Glutamatergic neuron (in vitro differentiated cells): ENCODE data around the gene FBXW8. TPM values are rescaled to one million over a fixed set of nuclear protein-coding genes. Genes with fewer than 3 reads are reported as not detected.
"Not testable (repeated sequence)": the region's sequence is repeated elsewhere in the genome, so short reads cannot be mapped to it uniquely, and the experiment has no call there.

Experiments
- DNase-seq: peaks from one replicate; pipeline ENCODE4 v3.0.0; 2022
- H3K27ac Mint-ChIP-seq: one replicate; pipeline ENCODE4 v1.8.0; 2020; ENCODE audit warnings: mild to moderate bottlenecking, mixed read lengths, inconsistent platforms; ENCODE audit not compliant: unreplicated experiment
- H3K27me3 Mint-ChIP-seq: one replicate; pipeline ENCODE4 v1.8.0; 2020; ENCODE audit warnings: mild to moderate bottlenecking, moderate library complexity, mixed read lengths, inconsistent platforms; ENCODE audit not compliant: unreplicated experiment
- H3K36me3 Mint-ChIP-seq: one replicate; pipeline ENCODE4 v1.8.0; 2020; ENCODE audit warnings: mild to moderate bottlenecking, mixed read lengths, inconsistent platforms; ENCODE audit not compliant: unreplicated experiment
- H3K4me1 Mint-ChIP-seq: one replicate; pipeline ENCODE4 v1.8.0; 2020; ENCODE audit warnings: mild to moderate bottlenecking, low read depth, mixed read lengths, inconsistent platforms; ENCODE audit not compliant: unreplicated experiment
- H3K4me3 Mint-ChIP-seq: one replicate; pipeline ENCODE4 v1.8.0; 2020; ENCODE audit warnings: mild to moderate bottlenecking, mixed read lengths, inconsistent platforms; ENCODE audit not compliant: unreplicated experiment
- H3K9me3 Mint-ChIP-seq: one replicate; pipeline ENCODE4 v1.8.0; 2020; ENCODE audit warnings: mild to moderate bottlenecking, moderate library complexity, mixed read lengths, inconsistent platforms; ENCODE audit not compliant: unreplicated experiment
- CTCF ChIP-seq: fragments of 200-600 bp; sonication (generic); IDR thresholded peaks from one replicate; pipeline ENCODE4 v1.5.0; 2021; ENCODE audit not compliant: partially characterized antibody, unreplicated experiment
- total RNA-seq: library from RNA; stranded (reverse); fragmentation: NEBNext Ultra II Directional; extraction: Animal tissue kit (Norgen Biotek cat#: 25700); gene quantifications from one replicate; pipeline ENCODE4 v1.2.1, GENCODE V29; 2021; ENCODE audit not compliant: unreplicated experiment

The FBXW8 gene
- total RNA-seq, 1 donor from 2014 or later = 16.2 TPM

GRCh38 chr12:117053597-117054201 is 142.9 kb downstream of the FBXW8 start:
- no peaks in the 10 kb centered on the region for H3K36me3 Mint-ChIP-seq
- TF ChIP-seq CTCF = no peak
- H3K9me3 Mint-ChIP-seq = peaks cover 4% of the 10 kb centered on the region
- H3K27ac Mint-ChIP-seq = no peak overlapping the region
- no peak overlapping the region for H3K4me3 Mint-ChIP-seq
- H3K27me3 Mint-ChIP-seq = peaks cover 13% of the 10 kb centered on the region
- H3K4me1 Mint-ChIP-seq = peaks cover 6% of the 10 kb centered on the region
- DNase-seq = no peak

- H3K27ac Mint-ChIP-seq = no peak overlapping the region
- no peak for DNase-seq
- H3K36me3 Mint-ChIP-seq = no peaks in the 10 kb centered on the region
- peaks cover 4% of the 10 kb centered on the region for H3K9me3 Mint-ChIP-seq
- H3K4me3 Mint-ChIP-seq = no peak overlapping the region
- H3K4me1 Mint-ChIP-seq = peaks cover 6% of the 10 kb centered on the region
- peaks cover 13% of the 10 kb centered on the region for H3K27me3 Mint-ChIP-seq
- no peak for TF ChIP-seq CTCF
These were observed 143.5 kb downstream of the FBXW8 start for GRCh38 chr12:117054279-117054678.

- H3K9me3 Mint-ChIP-seq, H3K4me3 Mint-ChIP-seq, H3K27ac Mint-ChIP-seq, DNase-seq, H3K36me3 Mint-ChIP-seq: not testable (repeated sequence)
- Mint-ChIP-seq H3K27me3 (peaks cover 18% of the 10 kb centered on the region), H3K4me1 (peaks cover 20% of the 10 kb centered on the region)
These were observed 146.9 kb downstream of the FBXW8 start for GRCh38 chr12:117057626-117058025.

GRCh38 chr12:117058442-117059072 is 147.8 kb downstream of the FBXW8 start:
- no peaks in the 10 kb centered on the region for H3K36me3 Mint-ChIP-seq
- H3K4me1 Mint-ChIP-seq = peaks cover 19% of the 10 kb centered on the region
- TF ChIP-seq CTCF = no peak
- peaks cover 13% of the 10 kb centered on the region for H3K27me3 Mint-ChIP-seq
- H3K9me3 Mint-ChIP-seq = peaks cover 2% of the 10 kb centered on the region
- no peak for DNase-seq
- no peak overlapping the region for H3K4me3 Mint-ChIP-seq
- no peak overlapping the region for H3K27ac Mint-ChIP-seq

GRCh38 chr12:117059156-117059555 is 148.4 kb downstream of the FBXW8 start:
- Mint-ChIP-seq H3K27ac (no peak overlapping the region), H3K36me3 (no peaks in the 10 kb centered on the region), H3K4me3 (no peak overlapping the region), H3K9me3 (no peaks in the 10 kb centered on the region), H3K4me1 (peaks cover 18% of the 10 kb centered on the region), H3K27me3 (peaks cover 13% of the 10 kb centered on the region)
- TF ChIP-seq CTCF = no peak
- DNase-seq = no peak
